Uterus (tissue), 4 donors: ENCODE measurements around the gene PGM3. TPM values are rescaled to one million over a fixed set of nuclear protein-coding genes. Genes with fewer than 3 reads are reported as not detected.

Source experiments
- DNase-seq, 2 donors: peaks; one replicate each; pipeline ENCODE4 v3.0.0-alpha.2; 2019 to 2020
- H3K27ac ChIP-seq, 2 donors: fragments of 200-600 bp; sonication (generic); 1 replicate in 1 of 2; 2 replicates in 1 of 2; pipeline ENCODE4 v1.5.1; 2016 to 2018
- H3K27me3 ChIP-seq, 2 donors: fragments of 200-600 bp; sonication (generic); one replicate each; pipeline ENCODE4 v1.5.1; 2018 to 2019; ENCODE audit warnings: control low read depth in 1 of 2
- H3K36me3 ChIP-seq, 2 donors: fragments of 200-600 bp; sonication (generic); one replicate each; pipeline ENCODE4 v1.5.1; 2019; ENCODE audit warnings: control low read depth in 1 of 2
- H3K4me1 ChIP-seq, 2 donors: fragments of 200-600 bp; sonication (generic); one replicate each; pipeline ENCODE4 v1.5.1; 2018 to 2019; ENCODE audit warnings: control low read depth in 1 of 2
- H3K4me3 ChIP-seq, 2 donors: fragments of 200-600 bp; sonication (generic); 1 replicate in 1 of 2; 2 replicates in 1 of 2; pipeline ENCODE4 v1.5.1; 2018 to 2019; ENCODE audit warnings: mild to moderate bottlenecking in 1 of 2
- H3K9me3 ChIP-seq, 2 donors: fragments of 200-600 bp; sonication (generic); one replicate each; pipeline ENCODE4 v1.5.1; 2019; ENCODE audit warnings: control low read depth in 1 of 2
- POLR2A ChIP-seq, 2 donors: fragments of 450-650 bp; IDR thresholded peaks; one replicate each; pipeline ENCODE4 v1.6.1; 2016; ENCODE audit warnings: antibody characterized with exemption in 2 of 2, mild to moderate bottlenecking in 1 of 2, moderate library complexity in 1 of 2
- intact Hi-C: fragments of 100-400 bp; cut with DNase I; formaldehyde crosslinking; loops from one replicate; pipeline ENCODE4 v1.15.1; 2023; ENCODE audit warnings: low total_unique reads
- total RNA-seq, 4 donors: library from RNA; depleted of rRNA in 3 of 4; stranded (reverse); fragments of >200 nt in 3 of 4; gene quantifications; one replicate each; pipeline versions ENCODE4 v1.1.0 to v1.2.4, GENCODE V29; 2014 to 2023
- TF ChIP-seq, protein P1 (sequence below), 4 experiments: fragments of 200-600 bp in 2 of 4; fragments of 450-650 bp in 2 of 4; sonication (generic) in 2 of 4; IDR thresholded peaks; one replicate each; pipeline ENCODE4 v1.5.1; 2016 to 2019; ENCODE audit warnings: antibody characterized with exemption in 4 of 4, mild to moderate bottlenecking in 2 of 4, moderate library complexity in 1 of 4
- donor health status: DM: yes; HTN: yes; CAD: no.

Gene PGM3
- total RNA-seq, 4 donors from 2014 or later: 11.8 to 185 (median 60.9) TPM

DNA sequence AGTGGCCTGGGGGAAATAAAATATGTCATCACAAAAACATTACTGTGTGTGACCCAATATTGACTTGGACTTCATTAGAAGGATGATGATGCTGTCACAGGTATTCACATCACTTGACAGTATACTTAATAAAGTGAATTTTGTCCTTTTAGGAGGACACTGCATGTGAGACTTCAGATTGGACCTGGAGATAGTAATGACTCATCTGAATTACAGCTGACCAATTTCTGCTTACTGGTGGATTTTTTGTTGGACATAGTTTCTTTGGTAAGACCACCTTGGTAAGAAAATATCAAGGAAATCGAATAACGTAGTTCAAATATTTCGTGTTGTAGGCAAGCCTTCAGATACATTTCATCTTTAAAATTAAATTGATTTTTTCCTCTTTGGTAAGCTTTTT, 68.5 kb downstream of the PGM3 start:
- no peaks in the 10 kb centered on the region for H3K27me3 ChIP-seq
- no peak overlapping the region for H3K4me3 ChIP-seq
- no peak overlapping the region for H3K27ac ChIP-seq
- no peak for DNase-seq
- H3K36me3 ChIP-seq: no peaks in the 10 kb centered on the region
- TF ChIP-seq, protein P1, sequence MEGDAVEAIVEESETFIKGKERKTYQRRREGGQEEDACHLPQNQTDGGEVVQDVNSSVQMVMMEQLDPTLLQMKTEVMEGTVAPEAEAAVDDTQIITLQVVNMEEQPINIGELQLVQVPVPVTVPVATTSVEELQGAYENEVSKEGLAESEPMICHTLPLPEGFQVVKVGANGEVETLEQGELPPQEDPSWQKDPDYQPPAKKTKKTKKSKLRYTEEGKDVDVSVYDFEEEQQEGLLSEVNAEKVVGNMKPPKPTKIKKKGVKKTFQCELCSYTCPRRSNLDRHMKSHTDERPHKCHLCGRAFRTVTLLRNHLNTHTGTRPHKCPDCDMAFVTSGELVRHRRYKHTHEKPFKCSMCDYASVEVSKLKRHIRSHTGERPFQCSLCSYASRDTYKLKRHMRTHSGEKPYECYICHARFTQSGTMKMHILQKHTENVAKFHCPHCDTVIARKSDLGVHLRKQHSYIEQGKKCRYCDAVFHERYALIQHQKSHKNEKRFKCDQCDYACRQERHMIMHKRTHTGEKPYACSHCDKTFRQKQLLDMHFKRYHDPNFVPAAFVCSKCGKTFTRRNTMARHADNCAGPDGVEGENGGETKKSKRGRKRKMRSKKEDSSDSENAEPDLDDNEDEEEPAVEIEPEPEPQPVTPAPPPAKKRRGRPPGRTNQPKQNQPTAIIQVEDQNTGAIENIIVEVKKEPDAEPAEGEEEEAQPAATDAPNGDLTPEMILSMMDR (IDR thresholded peaks at IDR 0.05): no peak
- no peak for TF ChIP-seq POLR2A (IDR thresholded peaks at IDR 0.05)
- intact Hi-C loops: no loop called here
- H3K4me1 ChIP-seq: no peaks in the 10 kb centered on the region
- H3K9me3 ChIP-seq: no peaks in the 10 kb centered on the region

DNA sequence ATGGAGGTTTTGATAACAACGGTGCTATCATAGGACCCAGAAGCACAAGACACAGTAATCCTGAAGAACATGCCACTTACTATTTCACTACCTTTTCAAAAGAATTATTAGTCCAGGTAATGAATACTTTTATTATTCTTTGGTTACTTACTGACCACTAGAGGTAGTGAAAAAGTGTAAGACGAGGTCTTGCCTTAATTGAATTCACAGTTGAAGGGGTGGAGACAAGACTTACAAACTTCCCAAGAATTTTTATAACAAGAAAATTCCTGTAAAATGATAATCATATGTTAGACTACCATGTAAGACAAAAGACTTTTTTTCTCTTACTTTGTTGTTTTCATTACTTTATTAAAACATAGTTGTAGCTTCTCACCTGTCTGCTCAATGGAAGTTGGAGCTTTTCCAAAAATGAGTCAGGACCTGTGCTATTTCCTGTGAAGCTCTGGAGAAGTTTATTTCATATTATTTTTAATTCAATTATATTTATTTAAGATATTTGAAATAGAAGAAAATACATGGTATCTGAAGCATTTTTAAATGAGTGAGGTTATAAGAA, 73.2 kb downstream of the PGM3 start:
- Histone ChIP-seq H3K27me3 (no peaks in the 10 kb centered on the region), H3K9me3 (no peaks in the 10 kb centered on the region), H3K36me3 (peaks cover 0 to 2% of the 10 kb centered on the region in 2 donors), H3K4me3 (no peak overlapping the region), H3K27ac (no peak overlapping the region), H3K4me1 (no peaks in the 10 kb centered on the region)
- TF ChIP-seq, protein P1 (IDR thresholded peaks at IDR 0.05): no peak
- no peak for TF ChIP-seq POLR2A (IDR thresholded peaks at IDR 0.05)
- intact Hi-C loops: no loop called here
- no peak for DNase-seq

DNA sequence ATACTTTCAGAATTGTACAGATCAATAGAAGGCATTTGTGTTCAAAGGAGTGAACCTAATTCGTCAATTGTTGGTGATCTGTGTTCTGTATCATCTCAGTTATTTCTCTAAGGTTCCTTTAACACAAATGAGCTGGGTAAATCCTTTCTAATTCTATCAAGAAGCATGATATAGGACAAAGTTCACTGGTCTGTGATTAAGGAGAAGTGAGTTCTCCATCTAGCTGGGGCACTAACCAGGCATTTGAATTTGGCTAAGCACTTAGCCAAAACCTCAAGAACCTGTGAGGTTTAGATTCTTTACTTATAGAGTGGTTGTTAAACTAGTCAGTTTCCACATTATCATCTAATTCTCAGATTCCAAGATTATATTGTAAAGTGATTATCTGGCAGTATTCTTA, 75.3 kb downstream of the PGM3 start:
- DNase-seq: no peak
- no peak overlapping the region for H3K4me3 ChIP-seq
- H3K9me3 ChIP-seq: no peaks in the 10 kb centered on the region
- no peaks in the 10 kb centered on the region for H3K4me1 ChIP-seq
- H3K36me3 ChIP-seq: peaks cover 0 to 2% of the 10 kb centered on the region in 2 donors
- intact Hi-C loops: no loop called here
- H3K27ac ChIP-seq: no peak overlapping the region
- TF ChIP-seq, protein P1 (IDR thresholded peaks at IDR 0.05): no peak
- TF ChIP-seq POLR2A (IDR thresholded peaks at IDR 0.05): no peak
- H3K27me3 ChIP-seq: no peaks in the 10 kb centered on the region

Other genes with a start within 250 kb of the PGM3 start
- gene UBE3D, start 127.4 kb downstream of the PGM3 start, total RNA-seq: 10 to 100 TPM in 2 of 4 donors, 1 to 10 TPM in 2; 8.9 to 20.5 (median 13.1) TPM
- gene DOP1A, start 125.6 kb downstream of the PGM3 start, total RNA-seq: 10 to 100 TPM; 12.9 to 88.8 (median 31.7) TPM
- 1 to 10 TPM; 2.1 to 6.4 (median 4.2) TPM for gene RWDD2A, start 92 bp upstream of the PGM3 start, total RNA-seq
- gene ME1, start 237.8 kb upstream of the PGM3 start, total RNA-seq: 10 to 100 TPM in 1 of 4 donors, 1 to 10 TPM in 3; 1.0 to 18.5 (median 3.2) TPM